GM06990 (cell line): ENCODE results near the gene GJB5.

Experiments
- DNase-seq: peaks from one replicate; pipeline ENCODE4 v3.0.0-alpha.2; 2011; ENCODE audit not compliant: insufficient read length; ENCODE audit errors: extremely low read depth
- H3K27me3 ChIP-seq: replicated peaks from 2 replicates; pipeline ENCODE4 v1.6.0; 2011; ENCODE audit warnings: low read length; ENCODE audit not compliant: control insufficient read depth, insufficient read depth
- H3K36me3 ChIP-seq: 2 replicates; pipeline ENCODE4 v1.5.1; 2011; ENCODE audit warnings: low read length; ENCODE audit not compliant: control insufficient read depth, insufficient read depth
- H3K4me3 ChIP-seq: replicated peaks from 2 replicates; pipeline ENCODE4 v1.5.1; 2011; ENCODE audit warnings: low read depth, mild to moderate bottlenecking, control low read depth, low read length
- CTCF ChIP-seq: IDR thresholded peaks from 2 replicates; pipeline ENCODE4 v1.5.1; 2011; ENCODE audit warnings: low read length, control low read depth, mild to moderate bottlenecking, inconsistent platforms; ENCODE audit not compliant: insufficient read depth, poor library complexity, severe bottlenecking

Gene GJB5

GRCh38 chr1:34739613-34740012 lies 15.2 kb upstream of the GJB5 start:
- Histone ChIP-seq H3K36me3 (no peaks in the 10 kb centered on the region), H3K27me3 (peaks cover 1% of the 10 kb centered on the region), H3K4me3 (no peak overlapping the region)
- no peak for TF ChIP-seq CTCF
- no peak for DNase-seq

GRCh38 chr1:34740161-34740868 lies 14.5 kb upstream of the GJB5 start:
- DNase-seq = no peak
- H3K27me3 ChIP-seq = peaks cover 3% of the 10 kb centered on the region
- TF ChIP-seq CTCF = no peak

GRCh38 chr1:34742667-34743270 lies 12.1 kb upstream of the GJB5 start:
- TF ChIP-seq CTCF = peak; percentile 99
- Histone ChIP-seq H3K27me3 (peaks cover 3% of the 10 kb centered on the region), H3K36me3 (no peaks in the 10 kb centered on the region), H3K4me3 (no peak overlapping the region)
- peak; percentile 75 for DNase-seq

More at GRCh38 chr1:34740161-34740868, 14.5 kb upstream of the GJB5 start:
- no peak overlapping the region for H3K4me3 ChIP-seq
- no peaks in the 10 kb centered on the region for H3K36me3 ChIP-seq

GRCh38 chr1:34743775-34744174 lies 11.1 kb upstream of the GJB5 start:
- Histone ChIP-seq H3K4me3 (no peak overlapping the region), H3K27me3 (peaks cover 3% of the 10 kb centered on the region), H3K36me3 (no peaks in the 10 kb centered on the region)
- no peak for DNase-seq
- no peak for TF ChIP-seq CTCF

- TF ChIP-seq CTCF = no peak
- Histone ChIP-seq H3K4me3 (no peak overlapping the region), H3K36me3 (no peaks in the 10 kb centered on the region), H3K27me3 (peaks cover 3% of the 10 kb centered on the region)
- DNase-seq = no peak
Observed at GRCh38 chr1:34744851-34745250, 10.0 kb upstream of the GJB5 start.
